ELR (cell line): ENCODE data around the gene ANO6.
"Not testable (repeated sequence)": the region's sequence is repeated elsewhere in the genome, so short reads cannot be mapped to it uniquely, and the experiment has no call there.

ENCODE experiments used
- DNase-seq: peaks from one replicate; pipeline ENCODE4 v3.0.0-alpha.2; 2015; ENCODE audit warnings: low read depth

ANO6 gene

DNA sequence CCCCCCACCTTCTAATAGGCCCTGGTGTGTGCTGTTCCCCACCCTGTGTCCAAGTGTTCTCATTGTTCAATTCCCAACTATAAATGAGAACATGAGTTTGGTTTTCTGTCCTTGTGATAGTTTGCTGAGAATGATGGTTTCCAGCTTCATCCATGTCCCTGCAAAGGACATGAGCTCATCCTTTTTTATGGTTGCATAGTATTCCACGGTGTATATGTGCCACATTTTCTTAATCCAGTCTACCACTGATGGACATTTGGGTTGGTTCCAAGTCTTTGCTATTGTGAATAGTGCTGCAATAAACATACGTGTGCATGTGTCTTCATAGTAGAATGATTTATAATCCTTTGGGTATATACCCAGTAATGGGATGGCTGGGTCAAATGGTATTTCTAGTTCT lies 20.5 kb downstream of the ANO6 start:
- not testable (repeated sequence) for DNase-seq

DNA sequence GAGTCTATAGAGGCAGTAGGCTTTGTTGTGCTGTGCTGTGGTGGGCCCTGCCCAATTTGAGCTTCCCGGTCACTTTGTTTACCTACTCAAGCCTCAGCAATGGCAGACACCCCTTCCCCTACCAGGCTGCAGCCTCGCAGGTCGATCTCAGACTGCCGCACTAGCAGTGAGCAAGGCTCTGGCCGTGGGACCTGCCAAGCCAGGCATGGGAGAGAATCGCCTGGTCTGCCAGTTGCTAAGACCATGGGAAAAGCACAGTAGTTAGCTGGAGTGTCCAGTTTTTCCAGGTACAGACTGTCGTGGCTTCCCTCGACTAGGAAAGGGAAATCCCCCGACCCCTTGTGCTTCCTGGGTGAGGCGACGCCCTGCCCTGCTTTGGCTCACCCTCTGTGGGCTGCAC lies 26.3 kb downstream of the ANO6 start:
- DNase-seq = no peak

DNA sequence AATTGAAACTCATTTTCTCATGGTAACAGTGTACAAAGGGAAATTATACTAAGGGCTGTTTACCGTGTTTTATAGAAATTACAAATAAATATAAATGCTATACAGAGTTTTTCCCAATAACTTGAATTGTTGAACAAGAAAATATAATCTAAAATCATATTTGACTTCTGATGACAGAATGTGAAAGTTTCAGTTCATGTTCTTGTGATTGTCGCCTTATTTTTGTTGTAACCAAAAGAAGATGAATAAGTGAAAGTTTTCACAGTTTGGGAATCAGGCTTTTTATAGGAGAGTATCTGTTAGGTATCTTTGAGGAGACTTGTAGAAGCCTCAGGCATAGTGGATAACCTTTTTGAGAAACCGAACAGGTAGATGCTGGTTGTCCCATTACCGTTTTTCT lies 28.1 kb downstream of the ANO6 start:
- DNase-seq = no peak

DNA sequence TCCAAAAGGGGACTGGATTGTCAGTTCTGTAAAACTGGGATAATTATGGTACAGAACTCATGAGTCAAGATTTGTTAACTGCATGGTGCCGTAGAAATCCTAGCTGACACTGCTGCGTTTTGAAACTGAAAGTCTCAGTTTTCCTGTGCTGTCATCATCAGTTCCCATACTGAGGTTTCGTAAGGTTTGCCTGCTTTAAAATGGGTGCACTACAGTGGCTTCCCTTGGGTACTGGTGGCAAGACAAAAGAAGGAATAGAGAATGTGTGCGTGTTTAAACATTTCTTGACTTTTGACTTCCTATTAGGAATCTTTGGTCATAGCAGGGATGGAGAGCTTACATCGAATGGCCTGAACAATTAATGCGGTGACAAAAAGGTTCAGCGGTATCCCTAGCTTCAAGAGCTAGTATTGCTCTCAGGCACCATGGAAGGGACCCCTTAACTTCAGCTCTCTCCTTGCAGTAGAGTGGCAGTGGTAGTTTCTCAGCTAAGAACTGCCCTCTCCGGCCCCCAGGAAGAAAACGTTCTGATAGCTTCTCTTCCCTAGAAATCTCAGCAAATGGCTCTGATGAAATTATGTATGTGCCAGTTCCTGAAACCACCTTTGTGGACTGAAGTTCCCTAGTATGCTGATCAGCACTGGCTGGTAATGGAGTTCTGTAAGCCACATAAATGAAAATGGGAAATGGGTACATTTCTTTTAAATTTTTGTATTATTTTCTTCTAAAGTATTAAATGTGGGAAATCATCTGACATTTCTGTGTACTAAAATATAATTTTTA lies 28.9 kb downstream of the ANO6 start:
- DNase-seq = peak; percentile 39

DNA sequence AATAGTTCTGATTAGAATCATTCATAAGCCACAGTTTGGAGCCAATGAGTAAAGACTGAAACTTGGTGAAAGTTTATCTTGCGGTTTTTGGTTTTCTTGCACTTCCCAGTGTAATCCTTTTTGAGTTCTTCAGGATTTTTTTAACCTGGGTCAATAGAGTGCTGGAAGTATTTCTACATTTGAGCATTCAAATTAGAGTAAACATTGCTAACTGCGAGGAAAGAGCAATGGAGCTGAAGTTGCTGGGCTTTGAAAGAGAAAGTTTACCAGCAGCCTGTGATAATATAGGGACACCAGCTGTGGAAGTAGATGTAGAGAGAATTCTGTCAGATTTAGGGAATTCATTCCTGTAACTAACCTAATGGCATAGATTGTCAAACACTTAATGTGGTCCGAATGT lies 30.3 kb downstream of the ANO6 start:
- DNase-seq = no peak

DNA sequence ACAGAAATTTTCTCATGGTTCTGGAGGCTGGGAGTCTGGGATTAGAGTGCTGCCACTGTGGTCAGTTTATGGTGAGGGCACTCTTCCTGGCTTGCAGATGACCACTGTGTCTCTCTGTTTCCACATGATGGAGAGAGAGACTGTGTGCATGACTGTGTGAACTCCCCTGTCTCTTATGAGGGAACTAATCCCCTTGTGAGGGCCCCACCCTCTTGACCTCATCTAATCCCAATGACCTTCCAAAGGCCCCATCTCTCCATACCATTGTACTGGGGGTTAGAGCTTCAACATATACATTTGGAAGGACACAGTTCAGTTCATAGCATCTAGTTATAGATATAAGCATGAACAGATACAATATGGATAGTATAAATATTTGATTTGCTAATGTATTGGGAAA lies 31.7 kb downstream of the ANO6 start:
- DNase-seq = no peak

DNA sequence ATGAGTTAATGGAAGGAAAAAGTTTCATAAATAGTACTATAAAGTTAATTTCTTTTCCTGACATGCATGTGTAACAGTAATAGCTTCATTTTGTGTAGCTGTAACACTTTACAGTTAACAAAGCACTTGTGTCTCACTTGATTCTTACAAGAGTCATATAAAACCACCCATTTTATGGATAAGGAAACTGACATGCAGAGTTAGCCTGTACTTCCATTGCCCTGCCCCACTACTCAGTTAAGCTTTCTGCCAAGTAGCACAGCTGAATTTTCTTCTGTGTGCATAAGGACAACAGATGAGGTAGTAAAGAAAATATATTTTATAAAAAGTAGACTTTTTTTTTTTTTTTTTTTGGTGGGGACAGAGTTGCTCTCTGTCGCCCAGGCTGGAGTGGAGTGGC lies 32.2 kb downstream of the ANO6 start:
- DNase-seq = no peak

DNA sequence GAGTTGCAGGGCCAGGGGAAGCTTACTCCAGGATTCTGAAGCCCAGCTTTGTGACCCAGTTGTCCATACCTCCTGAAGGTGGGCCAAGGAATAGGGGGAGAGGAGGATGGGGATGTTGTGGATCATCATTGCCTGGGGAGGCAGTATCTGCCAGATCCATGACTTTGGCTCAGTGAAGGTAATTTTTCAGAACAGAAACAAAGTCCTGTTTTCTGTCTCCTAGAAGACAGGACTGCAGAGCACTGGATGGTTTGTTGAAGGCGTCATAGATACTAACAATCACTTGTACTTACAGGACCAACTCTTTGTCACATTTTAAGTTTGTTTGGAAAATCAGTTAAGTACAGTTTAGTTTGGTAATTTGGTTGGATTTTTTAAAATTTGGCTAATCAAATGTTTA lies 38.4 kb downstream of the ANO6 start:
- DNase-seq = no peak

DNA sequence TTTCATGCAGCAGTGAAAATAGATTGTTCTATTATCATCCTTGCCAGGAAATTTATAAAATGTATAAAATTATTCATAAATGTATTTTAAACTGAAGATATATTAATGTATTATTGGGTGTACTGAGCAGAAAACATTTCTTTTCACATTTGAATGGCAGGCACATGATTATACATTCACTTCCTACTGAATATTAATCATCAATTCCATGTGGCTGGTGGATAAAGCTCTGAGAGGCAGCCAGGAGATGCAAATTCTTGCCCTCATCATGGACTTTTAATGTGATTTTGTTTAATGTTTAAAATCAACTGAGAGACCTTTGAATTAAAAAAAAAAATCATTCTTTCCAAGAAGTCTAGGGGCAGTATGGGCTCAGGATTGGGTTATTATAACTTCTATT lies 40.8 kb downstream of the ANO6 start:
- DNase-seq = no peak

DNA sequence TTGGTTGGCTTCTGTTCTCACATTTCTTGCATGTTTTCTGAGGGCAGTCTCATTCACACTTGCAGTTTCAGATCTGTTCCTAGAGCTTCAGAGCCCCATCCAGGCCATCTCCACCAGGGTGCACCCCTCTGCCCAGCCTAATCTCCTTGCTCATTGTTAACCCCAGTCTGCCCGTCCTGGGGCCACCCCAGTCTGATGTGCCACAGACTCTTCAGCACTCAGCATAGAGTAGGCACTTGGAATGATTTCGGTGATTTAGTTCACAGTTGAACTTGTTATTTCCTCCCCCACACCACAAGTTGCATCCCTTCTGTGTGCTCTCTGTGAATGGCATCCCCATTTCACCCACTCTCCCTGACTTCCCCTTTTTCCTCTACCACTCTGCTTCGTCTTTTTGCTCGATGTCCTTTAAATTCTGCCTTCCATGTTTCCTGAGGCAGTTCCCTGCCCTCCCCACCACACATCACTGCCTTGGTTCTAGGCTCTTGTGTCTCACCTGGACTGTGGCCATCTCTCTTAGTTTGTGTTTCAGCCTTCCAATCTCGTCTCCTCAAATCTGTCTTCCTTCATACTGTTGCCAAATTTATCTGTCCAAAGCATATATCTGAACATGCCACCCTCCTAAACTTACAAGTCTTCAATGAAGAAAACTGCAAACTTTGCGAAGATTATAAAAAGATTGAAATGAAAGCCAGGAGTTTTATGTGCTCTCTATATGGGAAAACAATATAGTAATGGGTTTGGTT lies 41.5 kb downstream of the ANO6 start:
- DNase-seq = no peak

DNA sequence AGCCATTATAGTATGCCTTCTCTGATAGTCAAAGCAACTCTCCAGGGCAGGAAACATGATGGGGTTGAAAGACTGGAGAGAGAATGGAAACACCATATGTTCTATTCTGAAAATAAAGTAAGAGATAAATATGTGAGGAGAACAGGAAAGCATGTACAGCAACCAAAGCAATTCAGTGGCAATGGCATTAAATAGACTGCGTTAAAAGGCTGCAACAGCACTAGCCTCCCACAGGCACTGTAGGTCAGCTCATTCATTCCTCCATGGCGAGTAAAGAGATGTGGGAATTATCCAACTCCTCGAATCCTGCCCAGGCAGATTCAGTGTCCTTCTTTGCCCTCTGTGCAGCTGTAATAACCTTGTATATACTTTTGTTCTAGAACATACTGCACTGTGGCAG lies 43.8 kb downstream of the ANO6 start:
- peak; percentile 50 for DNase-seq

DNA sequence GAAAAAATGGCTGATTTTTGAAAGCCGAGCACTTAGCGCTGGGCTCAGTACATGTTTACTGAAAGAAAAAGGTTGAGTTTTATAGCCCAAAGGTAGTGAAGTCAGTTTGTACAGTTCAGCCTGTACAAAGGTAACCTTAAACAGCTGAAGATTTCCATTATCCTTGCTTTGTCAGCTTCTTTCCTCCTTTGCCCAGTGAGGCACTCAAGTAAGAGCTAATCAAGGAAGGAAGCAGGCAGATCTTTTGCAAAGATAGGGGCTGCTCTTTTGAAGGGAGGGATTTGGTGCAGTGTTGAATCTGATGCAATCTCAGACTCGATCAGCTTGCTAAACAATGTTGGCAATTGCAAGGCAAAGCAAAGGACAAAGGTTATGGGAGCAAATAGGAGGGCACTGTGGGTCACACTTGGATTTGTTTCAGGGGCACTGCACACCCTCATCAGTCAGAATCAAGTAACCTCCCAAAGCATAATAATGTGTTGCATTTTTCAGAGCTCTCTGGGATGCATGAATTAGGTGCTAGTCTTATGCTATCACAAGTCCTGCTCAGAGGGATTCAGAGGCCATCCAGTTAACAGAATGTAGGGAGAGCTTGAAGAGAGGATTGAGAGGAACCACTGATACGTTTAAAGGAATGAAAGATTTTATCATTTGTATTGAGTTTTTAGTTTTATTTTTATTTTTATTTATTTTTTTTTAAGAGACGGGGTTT lies 44.4 kb downstream of the ANO6 start:
- DNase-seq = no peak

DNA sequence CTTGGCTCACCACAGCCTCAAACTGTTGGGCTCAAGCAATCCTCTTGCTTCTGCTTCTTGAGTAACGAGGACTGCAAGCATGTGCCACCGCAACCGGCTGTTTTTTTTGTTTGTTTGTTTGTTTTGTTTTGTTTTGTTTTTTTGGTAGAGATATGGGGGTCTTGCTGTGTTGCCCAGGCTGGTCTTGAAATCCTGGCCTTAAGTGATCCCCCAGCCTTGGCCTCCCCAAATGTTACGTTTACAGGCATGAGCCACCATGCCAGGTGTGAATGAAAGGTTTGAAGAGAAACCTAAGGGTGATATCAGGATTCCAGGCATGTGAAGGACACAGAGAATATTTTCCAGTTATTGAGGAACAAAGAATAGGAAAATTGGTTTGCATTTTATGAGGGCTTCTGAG lies 45.0 kb downstream of the ANO6 start:
- DNase-seq = no peak

DNA sequence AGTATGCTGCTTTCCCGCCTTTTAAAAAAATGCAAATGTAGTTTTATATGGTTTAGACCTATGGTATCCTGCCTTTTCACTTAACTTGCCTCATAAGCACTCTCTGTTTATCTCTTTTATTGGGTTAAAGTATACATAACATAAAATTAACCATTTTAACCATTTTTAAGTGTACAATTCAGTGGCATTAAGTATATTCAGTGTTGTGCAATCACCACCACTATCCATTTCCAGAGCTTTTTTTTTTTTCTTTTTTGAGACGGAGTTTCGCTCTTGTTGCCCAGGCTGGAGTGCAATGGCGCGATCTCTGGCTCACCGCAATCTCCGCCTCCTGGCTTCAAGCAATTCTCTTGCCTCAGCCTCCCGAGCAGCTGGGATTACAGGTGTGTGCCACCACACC lies 46.3 kb downstream of the ANO6 start:
- DNase-seq = not testable (repeated sequence)

DNA sequence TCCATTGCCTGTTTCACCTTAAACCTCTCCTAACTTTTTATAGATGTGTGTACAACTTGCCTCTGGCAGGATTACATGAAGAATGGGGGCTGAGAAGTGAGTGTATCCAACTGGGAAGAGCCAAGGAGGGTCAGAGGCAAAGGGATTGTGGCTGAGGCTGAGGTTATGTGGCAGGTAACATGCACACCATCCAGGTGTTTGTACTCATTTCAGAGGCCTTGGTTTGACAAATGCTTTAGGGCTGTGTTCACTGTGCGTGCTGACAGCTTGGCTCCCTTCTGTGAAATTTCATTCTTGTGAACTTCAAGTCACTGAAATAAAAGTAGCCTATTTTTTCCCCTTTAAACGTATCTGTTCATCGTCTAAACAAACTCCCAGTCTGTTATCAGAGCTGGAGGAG lies 47.7 kb downstream of the ANO6 start:
- DNase-seq = no peak

DNA sequence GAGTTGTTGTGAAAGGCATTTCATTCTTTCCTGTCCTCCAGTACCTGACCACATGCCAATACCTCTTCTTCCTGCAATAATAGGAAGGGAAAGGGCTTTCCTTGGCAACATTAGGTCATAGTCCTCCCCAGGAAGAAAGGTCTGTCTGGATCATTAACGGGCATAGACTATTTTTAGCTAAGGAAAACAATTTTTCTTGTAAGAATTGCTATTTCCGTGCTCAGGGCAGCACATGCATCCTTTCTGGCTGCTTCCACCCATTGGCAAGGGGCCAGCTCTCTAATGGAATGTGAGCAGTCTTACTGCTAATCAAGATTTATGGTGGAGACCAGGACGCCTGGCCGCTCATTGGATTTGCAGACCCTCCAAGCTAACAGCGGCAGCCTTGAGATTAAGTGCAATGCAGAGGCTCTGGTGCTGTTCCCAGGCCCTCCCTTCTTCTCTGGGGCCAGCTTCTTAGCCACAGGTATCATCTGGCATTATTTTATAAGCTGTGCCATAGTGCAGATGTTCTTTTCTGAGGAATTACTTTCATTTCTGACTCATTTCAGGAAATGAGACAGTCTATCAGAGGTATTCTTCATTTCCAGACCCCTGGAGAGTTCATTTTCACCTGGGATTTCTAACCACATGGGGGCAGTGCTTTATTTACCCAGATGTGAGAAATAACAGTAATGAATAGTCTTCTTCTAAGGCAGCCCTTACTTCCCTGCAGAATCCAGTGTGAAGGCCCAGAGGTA lies 52.9 kb downstream of the ANO6 start:
- peak; percentile 86 for DNase-seq

DNA sequence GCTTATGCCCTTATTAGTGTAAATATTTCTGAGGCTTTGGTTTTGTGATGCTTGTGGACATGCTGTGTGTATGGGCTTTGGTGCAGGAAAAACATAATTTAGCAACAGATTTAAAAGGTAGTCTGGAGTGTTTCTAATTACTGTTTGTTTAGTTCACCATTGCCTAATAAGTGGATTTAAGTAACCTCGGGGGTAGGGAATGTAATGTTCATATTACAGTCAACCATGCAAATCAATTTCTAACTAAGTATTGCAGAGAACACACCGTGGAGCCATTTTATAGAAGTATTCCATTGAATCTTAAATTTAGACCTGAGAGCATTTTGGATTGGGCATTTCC lies 53.5 kb downstream of the ANO6 start:
- DNase-seq = no peak

DNA sequence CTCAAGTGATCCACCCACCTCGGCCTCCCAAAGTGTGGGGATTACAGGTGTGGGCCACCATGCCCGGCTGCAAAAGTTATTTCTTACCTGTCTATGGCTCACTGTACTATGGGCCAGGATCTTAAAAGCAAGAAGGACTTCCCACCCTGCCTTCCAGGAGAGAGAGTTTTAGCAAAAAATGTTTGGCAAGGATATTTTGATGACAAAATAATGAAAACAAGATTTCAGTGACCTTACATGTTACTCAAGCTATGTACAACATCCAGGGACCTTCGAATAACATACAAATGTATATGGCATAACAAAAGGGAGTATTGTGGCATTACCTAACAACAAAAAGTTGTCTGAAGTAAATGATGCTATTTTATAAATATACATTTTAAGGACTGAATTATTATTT lies 55.1 kb downstream of the ANO6 start:
- no peak for DNase-seq

DNA sequence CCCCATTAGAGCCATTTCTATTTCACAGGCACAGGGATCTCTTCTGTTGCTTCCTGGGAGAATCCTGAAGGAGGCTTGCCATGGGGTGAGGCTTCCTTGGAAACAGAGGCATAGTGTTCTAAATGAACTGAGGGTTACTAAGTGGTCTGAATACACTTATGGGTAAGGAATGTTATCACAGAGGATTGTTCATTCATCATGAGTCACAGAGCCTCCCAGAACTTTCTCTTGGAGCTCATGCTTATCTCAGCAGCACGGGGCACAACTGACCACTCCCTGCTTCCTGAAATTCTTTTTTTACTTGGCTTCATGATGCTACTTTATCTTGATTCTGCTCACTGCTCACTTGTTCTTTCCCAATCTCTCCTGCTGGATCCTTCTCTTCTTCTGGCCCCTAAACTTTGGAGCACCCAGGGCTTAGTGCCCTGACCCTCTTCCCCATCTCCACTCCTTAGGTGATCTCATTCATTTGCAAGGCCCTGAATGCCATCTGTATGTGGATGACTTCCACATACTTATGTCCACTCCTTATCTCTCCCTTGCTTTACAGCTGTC lies 57.9 kb downstream of the ANO6 start:
- DNase-seq = peak; percentile 99

DNA sequence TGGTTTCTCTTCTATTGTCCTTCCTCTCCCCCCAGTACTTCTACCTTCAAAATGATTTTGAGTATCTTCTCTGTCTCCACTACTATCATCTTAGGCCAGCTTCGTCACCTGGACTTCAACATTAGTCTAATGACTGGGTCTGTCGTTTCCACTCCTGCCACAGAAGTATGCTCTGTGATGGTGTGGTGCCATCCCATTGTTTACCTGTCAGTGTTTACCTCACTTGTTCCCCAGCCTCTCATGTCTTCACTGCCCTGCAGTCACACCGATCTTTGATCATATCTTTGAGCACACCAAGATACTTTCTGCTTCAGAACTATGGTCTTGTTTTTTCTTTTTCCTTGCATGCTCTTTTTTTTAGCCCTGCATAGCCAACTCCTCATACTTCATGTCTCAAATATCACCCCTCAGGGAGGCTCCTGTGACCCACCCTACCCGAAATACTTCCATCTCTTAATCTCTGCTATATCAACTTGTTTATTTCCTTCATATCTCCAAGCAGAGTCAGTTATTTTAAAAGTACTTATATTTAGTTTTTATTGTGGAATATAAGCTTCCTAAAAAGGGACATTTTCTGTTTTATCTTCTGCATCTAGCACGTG lies 60.4 kb downstream of the ANO6 start:
- DNase-seq = no peak

DNA sequence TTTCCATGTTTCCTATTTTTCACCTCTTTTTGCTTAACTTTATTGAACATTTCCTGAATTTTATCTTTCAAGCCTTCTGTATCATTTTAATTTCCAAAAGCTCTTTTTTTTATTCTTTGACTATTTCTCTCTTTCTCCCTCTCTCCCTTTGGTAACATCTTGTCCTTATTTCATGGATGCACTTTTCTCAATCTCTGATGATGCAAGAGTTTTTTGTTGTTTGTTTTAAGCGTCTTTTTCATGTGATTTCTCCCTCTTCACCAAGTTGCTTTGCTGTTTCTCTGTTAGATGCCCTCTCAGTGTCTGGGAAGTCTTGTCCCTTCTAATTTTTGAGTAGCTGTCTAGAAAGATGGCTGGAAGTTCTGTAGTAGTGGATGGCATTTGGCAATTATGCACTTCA lies 62.6 kb downstream of the ANO6 start:
- DNase-seq = no peak
